HG02759 (cell line): Measurements from ENCODE around the gene DROSHA.
"Not testable (repeated sequence)": the region's sequence is repeated elsewhere in the genome, so short reads cannot be mapped to it uniquely, and the experiment has no call there.

Experiments used
- ATAC-seq: cut with Tn5 transposase; IDR thresholded peaks from one replicate; pipeline ENCODE4 v1.9.1; 2021; ENCODE audit warnings: mild to moderate bottlenecking, moderate library complexity; ENCODE audit not compliant: unreplicated experiment

Gene DROSHA

GRCh38 chr5:31421806-31422586 is 109.9 kb downstream of the DROSHA start:
- ATAC-seq = no peak

DNA sequence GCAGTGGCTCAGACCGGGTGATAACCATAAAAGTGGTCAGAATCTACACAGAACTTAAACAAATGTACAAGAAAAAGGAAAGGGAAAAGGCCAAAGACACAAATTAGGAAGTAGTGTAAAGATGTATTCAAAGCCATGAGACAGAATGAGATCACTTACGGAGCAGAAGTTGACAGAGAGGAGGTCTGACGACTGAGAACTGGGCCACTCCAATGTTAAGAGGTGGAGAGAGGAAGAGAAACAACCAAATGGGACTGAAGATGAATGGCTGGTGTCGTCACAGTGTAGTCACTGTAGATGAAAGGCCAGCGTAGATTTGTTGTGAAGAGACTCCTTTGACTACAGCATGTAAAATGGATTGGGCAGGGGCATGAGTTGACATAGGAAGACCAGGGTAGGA is 114.4 kb downstream of the DROSHA start:
- no peak for ATAC-seq

DNA sequence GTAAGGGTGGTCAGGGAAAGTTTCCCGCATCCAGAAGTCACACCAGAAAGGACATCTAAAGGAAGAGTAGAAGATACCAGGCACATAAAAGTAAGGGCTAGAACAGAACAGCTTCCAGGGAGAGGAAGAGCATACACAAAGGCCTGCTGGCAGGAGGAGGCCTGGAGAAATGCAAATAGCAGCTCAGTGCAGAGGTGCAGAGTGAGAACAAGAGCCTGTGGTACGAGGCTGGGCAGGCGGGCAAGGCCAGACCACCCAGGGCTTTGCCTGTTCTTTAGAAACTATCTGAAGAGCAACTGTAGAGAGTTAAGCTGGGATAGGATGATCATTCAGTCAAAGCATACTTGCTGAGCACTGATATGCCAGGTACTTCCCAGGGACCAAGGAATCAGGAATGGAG is 115.3 kb downstream of the DROSHA start:
- ATAC-seq = no peak

DNA sequence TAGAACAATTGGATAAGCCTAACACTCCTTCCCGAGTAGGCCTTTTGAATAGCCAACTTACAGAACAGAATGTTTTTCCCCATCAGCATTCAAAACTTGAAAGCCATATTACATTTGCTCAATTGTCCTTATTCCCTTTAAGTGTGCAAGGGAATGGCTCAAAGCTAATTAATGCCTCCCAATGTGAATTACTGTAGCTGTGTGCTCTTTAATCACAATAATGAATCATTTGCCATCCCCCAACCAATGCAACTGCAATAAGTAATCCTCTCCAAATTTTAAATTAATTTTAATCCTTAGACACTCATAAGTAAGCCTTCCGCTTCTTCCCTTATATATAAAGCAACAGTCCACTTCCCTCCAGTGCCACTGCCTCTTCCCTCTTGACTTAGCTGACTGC is 115.9 kb downstream of the DROSHA start:
- no peak for ATAC-seq

GRCh38 chr5:31415009-31415923 is 116.6 kb downstream of the DROSHA start:
- no peak for ATAC-seq

DNA sequence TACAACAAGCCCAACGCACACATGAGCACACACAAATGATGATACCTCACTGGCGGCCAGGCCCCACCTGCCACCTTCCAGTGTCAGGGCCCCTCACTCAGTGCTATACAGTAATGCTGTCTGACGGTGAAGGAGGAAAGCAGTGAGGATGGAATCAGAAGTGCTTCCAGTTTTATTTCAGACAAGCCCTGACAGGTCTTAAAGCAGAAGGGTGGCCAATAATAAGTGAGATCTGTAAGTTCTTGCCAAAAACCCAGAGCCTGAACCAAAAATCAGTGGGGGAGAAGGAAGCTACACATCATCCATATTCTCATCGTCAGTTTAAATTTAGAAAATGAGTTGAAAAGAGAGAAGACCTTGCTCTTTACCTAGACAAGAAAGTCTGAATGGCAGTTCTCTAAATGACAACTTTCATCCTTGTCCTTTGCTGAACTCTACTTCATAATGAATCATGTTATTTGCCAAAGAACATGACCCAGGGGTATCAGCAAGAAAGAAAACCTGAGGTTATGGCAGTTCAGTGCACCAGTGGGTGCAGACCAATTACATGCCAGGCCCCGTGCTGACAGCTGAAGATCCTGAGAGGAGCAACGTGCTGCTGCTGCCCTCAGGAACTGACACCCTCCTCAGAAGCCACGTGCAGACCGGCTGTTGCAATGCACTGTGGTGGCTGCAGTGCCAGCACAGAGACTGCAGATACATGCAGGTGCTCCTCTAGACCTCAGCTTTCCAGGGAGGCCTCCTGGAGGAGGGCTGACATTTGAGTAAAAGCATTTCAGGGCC is 118.7 kb downstream of the DROSHA start:
- no peak for ATAC-seq

DNA sequence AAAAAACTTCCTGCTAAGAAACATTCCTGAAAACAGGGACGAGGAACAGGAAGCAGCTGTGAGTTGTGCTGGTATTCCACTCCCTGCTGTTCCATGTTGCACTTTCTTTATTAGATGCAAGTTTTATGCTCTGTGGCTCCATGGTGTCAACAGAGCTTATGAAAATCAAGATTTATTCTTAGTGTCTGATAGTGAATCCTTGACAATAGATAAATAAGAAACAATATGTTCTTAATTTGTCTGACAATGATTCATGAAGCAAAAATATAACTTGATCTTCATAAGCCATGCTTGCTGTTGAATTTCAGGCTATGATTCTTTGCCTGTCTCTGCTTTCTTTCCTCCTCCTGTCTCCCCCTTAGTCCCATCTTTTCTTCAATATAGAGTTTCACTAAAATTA is 119.6 kb downstream of the DROSHA start:
- ATAC-seq = no peak

DNA sequence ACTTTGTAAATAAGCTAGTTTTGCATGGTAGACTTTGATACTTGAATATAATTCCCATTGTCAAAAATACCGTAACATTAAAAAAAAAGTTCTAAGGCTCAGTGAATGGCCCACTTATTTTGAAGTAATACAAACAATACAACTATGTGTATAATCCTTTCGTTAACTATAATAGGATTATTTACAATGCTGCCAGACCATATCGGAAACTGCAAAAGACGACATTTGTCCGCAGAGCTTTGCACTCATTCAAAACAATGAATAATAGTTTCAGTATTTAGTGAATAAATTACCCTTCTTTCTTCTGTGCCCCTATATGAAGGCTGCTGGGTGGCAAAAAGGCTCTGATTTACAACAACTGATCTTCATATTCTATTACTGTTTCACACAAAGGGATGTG is 121.8 kb downstream of the DROSHA start:
- ATAC-seq = no peak

DNA sequence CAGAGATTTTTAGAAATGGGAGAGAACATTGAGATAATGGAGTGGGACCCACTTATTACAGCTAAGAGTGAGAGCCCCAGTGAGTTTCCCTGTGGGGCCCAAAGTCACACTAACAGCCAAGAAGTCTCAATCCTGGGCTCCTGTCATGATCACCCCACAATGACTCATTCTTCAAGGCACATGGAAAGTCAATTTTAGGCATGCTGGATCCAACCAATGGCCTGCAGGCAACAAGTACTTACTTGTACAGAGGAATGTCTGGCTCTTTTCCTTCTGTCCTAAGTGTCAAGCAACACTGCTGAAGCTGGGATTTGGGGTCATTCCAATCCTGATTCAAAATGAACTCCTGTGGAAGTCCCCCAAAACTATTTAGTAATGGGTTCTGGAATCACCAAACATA is 123.1 kb downstream of the DROSHA start:
- no peak for ATAC-seq

- no peak for ATAC-seq
Measured at GRCh38 chr5:31407921-31408693, 123.8 kb downstream of the DROSHA start.

DNA sequence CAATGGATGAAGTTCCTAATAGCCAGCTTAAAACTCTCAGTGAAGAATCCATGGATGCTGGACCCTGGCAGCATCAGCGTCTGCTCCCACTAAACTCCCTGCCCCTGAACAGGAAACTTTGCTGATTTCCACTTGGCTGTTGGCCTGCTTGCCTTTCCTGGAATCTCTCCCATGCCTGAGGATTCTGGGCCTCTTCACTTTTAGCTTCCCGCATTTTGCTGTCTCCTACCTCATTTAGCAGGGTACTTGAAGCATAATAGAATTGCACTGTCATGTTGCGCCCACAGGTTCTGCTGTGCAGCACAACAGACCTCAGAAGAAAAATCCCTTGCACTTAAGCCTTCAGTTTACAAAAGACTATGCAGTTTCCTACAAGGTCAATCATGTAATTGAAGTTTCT is 127.6 kb downstream of the DROSHA start:
- no peak for ATAC-seq

GRCh38 chr5:31401691-31402090 is 130.2 kb downstream of the DROSHA start:
- no peak for ATAC-seq

DNA sequence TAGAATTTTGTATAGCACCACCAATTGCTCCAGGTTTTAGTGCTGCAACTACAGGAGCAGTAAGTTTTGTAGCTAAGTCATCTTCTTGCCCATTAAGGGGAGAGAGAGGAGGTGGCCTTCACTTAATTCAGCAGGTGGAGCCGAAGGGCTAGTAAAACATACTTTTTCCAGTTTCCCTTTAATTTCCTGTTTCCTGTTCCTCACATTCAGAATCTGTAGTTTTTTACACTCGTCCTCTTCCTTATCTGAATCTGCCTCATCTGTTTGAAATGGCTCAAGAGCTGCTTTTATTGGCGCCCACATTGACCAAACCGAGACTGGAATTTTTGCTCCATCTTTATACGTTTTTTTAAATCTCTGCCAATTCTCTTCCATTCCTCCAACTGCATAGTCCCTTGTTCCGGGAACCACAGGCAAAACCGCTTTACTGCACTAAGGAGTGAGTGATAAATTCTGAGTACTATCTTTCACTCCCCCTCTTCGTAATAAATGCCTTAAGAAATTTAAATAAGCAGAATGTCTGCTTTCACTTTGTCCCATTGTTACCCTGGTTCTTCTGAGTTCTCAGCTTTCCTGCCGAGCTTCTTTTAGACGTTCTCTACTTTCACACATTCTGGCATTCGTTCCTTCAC is 133.9 kb downstream of the DROSHA start:
- no peak for ATAC-seq

DNA sequence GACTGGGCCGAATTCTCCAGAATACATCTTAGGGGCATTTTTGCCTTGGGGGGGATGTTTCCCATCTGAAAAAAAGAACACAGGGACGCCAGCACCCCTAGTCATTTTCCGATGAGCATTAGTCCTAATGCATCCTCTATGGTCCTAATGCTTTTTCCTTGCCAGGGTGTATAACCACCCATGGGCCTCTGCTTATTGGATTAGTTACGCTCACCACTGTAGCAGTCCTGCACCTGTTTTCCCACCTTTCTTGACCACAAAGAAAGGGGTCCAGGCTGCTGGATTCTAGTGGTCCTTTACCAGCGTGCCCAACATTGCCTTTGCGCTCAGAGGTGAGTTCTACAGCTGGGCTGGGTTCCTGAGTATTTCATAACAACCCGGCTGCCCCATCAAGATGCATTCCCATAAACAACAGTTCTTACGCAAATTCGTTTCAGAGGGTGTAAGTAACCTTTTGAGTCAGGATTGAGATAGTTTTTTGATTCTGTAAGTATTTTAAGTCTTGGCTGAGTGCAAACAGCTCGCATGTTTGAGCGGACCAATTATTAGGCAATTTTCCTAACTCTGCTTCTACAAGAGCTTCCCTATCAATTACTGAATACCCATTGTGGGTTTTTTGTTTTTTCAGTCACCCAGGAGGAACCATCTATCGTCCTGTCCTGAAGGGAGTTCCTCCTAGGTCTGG is 135.1 kb downstream of the DROSHA start:
- no peak for ATAC-seq

DNA sequence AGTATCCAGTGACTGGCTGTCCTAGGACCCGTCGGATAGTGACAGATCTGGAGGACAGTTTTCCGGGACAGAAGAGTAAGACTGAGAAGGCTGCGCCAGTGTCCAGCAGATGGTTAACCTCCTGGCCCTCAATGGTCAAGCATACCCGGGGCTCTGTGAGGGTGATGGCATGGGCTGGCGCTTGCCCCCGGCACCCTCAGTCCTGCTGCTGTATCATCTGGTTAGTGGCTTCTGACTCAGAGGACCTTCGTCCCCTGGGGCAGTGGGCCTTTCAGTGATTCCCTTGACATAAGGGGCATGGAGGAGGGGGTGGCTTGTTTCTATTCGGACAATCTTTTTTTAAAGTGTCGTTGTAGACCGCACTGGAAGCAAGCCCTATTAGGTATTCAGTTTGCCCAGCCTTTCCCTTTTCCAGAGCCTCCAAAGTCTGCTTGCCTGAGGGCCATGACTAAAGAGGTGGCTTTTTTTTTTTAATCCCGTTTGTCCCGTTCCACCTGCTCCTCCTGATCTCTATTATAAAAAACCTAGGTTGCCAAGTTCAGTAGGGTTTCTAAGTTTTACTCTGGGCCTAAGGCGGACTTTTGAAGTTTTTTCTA is 136.3 kb downstream of the DROSHA start:
- not testable (repeated sequence) for ATAC-seq

DNA sequence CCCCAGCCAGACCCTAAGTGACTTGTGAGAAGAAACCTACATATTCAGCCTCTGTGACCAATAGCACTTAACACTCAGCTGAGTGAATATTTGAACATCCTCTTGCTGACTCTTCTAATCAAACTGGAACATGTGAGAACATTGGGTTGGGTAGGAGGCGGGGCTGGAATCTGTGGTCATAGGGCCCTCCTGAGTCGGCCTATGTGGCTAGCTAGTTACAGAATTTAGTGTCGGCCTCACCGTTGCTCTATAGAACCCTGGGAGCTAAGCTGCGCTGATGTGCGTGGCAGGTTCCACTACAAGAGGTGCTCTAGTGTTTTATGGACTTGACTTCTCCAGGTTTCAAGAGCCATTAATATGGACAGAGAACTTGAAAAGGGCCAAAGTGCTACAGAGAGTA is 138.8 kb downstream of the DROSHA start:
- ATAC-seq = no peak

DNA sequence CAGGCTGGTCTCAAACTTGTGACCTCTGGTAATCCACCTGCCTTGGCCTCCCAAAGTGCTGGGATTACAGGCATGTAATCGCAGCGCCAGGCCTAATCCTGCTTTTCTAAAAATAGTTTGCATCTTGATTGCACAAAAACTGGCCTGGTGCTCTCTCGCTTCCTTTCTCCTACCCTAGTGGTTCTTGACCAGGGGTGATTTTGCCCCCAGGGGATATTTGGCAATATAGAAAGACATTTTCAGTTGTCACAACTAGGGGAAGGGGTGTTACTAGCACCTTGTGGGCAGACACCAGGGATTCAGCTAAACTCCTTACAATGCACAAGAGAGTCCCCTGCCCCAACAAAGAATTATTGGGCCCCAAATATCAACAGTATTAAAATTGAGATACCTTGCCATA is 139.8 kb downstream of the DROSHA start:
- no peak for ATAC-seq

GRCh38 chr5:31390256-31390655 is 141.6 kb downstream of the DROSHA start:
- no peak for ATAC-seq
